Retinal pigment epithelial cell (primary cell): ENCODE data around the gene PAM.
A peak's percentile ranks its signal among the peaks of the same experiment; 100 is the strongest.

Experiments
- DNase-seq: peaks from one replicate; pipeline ENCODE4 v3.0.0-alpha.2; 2010; ENCODE audit warnings: low read depth
- H3K4me3 ChIP-seq: 2 replicates; pipeline ENCODE4 v1.5.1; 2011; ENCODE audit warnings: mild to moderate bottlenecking, low read length, control low read depth, moderate library complexity
- TF ChIP-seq, protein P1 (sequence below): conservative IDR thresholded peaks from 2 replicates; pipeline ENCODE4 v1.5.1; 2011; ENCODE audit warnings: low read depth, low read length, control low read depth, inconsistent platforms

PAM gene

DNA sequence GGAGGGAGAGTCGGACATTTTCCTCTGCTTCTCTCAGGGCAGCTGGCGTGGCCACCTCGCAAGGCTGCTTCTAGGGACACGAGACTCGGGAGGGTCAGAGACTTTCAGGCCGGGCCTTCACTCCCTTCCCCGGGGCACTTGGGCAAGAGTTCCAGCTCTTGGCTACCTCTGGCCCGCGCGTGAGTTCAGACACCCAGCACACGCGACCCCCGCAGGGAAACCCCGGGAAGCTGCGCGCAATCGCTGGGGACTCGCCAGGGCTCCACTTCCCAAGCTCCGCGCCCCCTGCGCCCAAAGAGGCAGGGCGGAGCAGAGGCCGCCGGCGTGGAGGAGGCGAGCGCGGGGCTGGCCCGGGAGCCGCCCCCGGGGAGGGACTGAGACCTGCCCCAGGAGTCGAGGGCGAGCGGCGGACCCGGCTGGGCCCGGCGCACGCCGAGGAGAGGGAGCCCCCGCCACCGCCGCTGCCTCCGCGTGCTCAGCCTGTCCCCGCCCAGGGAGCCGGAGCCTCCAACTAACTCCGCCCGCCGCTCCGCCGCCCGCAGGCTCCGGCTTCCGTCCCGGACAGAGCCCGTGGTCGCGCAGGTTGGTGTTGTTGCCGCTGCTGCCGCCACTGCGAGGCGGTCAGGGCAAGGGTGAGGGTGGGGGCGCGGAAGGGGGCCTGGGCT, at the start of gene PAM:
Gene PAM (plus strand): TSS at position 539 of the 665 bp plus-strand sequence. CDS start 110,891 bp downstream, outside the sequence.
- peak within 1 kb of the TSS; percentile 68 for H3K4me3 ChIP-seq
- DNase-seq, result no peak
- TF ChIP-seq, protein P1, sequence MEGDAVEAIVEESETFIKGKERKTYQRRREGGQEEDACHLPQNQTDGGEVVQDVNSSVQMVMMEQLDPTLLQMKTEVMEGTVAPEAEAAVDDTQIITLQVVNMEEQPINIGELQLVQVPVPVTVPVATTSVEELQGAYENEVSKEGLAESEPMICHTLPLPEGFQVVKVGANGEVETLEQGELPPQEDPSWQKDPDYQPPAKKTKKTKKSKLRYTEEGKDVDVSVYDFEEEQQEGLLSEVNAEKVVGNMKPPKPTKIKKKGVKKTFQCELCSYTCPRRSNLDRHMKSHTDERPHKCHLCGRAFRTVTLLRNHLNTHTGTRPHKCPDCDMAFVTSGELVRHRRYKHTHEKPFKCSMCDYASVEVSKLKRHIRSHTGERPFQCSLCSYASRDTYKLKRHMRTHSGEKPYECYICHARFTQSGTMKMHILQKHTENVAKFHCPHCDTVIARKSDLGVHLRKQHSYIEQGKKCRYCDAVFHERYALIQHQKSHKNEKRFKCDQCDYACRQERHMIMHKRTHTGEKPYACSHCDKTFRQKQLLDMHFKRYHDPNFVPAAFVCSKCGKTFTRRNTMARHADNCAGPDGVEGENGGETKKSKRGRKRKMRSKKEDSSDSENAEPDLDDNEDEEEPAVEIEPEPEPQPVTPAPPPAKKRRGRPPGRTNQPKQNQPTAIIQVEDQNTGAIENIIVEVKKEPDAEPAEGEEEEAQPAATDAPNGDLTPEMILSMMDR, result no peak

DNA sequence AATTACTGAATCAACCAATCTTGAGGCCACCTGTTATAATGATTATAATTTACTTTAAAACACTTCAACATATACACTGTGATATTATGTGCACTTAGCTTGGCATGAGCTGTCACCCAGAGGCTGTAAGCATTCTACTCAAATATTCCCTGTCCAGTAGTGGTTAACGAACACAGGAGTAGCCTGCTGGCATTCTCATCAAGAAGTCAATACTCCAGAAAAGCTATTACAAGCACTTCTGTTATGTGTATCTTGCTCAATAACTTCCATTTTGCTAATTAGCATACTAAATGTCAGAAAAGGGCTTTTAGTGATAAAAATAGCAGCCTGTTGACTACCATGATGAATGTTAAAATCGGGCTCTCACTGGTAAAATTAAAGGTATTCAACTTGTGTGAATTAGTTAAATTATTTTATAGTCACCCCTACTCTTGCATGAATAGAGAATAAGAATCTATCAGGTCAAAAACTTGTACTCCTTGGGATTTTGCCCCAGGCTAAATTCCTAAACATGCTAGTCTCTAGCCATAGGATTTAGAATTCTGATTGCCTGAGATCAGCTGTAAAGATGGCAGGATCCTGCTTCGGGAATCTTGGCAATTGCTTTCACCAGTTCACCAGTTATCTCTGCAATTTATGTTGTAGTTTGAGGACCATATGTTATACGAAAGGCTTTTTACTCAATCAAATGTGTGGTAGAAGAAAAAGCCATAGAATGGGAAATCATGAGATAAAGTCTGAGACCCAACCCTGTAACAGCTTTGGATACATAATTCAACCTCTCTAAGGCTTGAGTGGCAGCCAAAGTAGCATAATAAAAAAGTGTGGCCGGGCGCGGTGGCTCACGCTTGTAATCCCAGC, 43.4 kb upstream of the PAM start:
- no peak for DNase-seq
- TF ChIP-seq, protein P1, result no peak
- no peak overlapping the region for H3K4me3 ChIP-seq

DNA sequence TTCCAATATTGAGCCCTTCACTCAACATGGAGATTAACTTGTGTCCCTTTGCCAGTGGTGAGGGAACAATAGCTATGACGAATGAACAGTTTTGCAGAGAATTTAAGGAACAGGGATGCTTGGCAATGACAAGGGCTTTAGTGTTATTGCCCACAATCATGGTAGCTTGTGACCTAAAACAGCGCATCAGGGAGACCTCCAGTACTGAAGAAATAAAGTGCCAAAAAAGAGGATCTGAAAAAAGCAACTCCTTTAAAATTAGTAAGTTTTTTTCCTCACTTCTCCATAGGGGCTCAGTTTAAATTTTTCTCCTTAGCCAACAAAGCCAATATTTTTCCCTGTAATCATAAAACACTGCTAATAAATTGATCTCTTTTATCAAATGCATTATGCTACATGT, 41.8 kb upstream of the PAM start:
- TF ChIP-seq, protein P1, result no peak
- no peak for DNase-seq
- H3K4me3 ChIP-seq, result no peak overlapping the region

DNA sequence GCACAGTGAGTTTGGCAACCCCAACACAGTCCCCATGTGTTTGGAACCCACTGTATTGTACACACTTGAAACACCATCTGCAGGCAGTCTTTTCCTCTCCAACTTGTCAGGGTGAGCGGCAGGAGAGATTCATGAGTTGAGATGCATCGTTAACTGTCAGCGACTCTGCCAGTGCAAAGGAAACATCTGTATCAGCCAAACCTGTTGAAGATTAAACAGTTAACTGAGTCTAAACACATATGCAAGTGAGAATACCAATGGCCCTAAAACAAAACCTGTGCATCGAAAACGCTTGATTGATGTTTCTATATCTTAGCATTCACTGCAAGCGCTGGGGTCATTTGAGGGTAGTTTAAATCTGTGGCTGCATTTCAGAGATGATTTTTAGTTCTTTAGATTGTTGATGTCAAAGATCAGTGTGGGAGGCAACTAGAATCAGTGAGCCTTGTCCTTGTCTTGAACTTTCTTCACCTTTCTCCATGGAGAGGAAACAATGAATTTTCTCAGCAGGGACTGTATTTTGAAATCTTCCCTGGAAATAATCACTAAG, 41.3 kb upstream of the PAM start:
- TF ChIP-seq, protein P1, result no peak
- no peak overlapping the region for H3K4me3 ChIP-seq
- DNase-seq, result no peak

DNA sequence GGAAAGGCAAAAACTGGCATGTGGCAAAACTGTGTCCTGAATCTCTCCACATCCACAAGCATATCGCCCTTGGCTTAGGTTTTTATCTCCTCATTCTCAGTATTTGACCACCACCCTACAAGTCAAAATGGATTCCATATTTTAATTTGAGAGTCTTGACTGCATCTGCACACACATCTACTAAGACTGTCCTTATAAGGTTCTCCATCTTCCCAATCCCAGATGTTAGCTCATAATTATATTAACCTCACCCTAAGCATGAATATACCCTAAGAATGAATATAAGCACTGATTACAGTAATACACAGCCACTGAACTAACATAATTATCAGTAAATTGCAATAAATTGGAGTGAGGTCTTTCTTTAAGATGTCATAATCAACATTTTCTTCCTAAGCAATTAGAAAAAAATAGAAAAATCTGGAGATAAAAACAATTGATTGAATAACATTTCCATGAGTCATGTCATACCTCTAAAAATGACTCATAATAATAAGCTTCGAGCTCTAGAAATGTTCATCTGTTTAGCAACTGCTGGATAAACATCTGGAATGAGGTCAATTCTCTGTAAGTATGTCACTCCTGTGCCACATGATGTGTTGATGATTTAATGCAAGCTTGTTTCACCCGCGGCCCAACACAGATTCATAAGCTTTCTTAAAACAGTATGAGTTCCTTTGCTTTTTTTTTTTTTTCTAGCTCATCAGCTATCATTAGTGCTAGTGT, 39.9 kb upstream of the PAM start:
- TF ChIP-seq, protein P1, result no peak
- H3K4me3 ChIP-seq, result no peak overlapping the region
- DNase-seq, result peak; percentile 63

DNA sequence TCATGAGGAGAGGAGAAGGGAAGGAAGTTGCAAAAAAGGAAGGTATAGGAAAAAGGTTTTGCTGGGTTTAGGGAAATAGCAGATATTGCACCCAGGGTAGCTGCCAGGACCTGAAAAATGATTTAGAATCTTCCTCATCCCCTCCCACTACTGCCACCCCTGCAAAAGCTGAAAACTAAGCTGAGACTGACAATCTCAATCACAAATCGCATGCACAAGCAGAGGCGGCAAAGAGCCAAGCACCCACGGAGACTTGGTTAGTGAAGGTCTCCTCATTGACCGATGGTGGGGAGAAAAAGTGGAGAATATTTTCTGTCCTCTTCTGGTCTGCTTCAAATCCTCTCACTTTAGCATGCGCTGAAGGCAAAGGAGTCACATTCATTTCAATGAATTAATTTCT, 39.1 kb upstream of the PAM start:
- H3K4me3 ChIP-seq, result no peak overlapping the region
- DNase-seq, result no peak
- TF ChIP-seq, protein P1, result no peak
